ENCODE measurements around the gene NR2F1. TPM values are rescaled to one million over a fixed set of nuclear protein-coding genes. Genes with fewer than 3 reads are reported as not detected.

Gene NR2F1
- total RNA-seq, 1 donor from 2014 or later: not detected

DNA sequence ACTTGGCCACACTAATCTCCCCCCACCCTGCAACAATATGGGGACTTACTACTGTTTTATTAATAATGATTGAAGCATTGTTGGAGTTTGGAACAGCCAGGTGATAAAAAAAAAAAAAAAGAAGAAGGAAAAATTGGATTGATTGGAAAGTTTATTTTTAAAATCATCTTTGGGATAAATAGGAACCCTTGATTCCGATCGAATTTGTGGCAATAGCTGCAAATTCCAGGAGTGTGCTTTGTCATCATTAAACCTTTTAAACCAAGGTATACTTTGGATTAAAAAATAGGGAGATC lies 907 bp upstream of the NR2F1 start:
- peaks cover 14% of the 10 kb centered on the region for H3K4me1 Mint-ChIP-seq (ENCODE audit: low read depth)
- intact Hi-C loops (cut with micrococcal nuclease): loop anchor here (2.0 kb wide), 1 partner anchor 219 kb away; no protein-coding TSS in a partner anchor

GRCh38 chr5:93583439-93583767 lies 381 bp downstream of the NR2F1 start:
- intact Hi-C loops (cut with micrococcal nuclease): loop anchor here (2.0 kb wide), 1 partner anchor 217 kb away; no protein-coding TSS in a partner anchor
- Mint-ChIP-seq H3K36me3 (ENCODE audit: low read depth) (peaks cover 3% of the 10 kb centered on the region), H3K4me1 (ENCODE audit: low read depth) (peaks cover 16% of the 10 kb centered on the region), H3K9me3 (no peaks in the 10 kb centered on the region), H3K27me3 (ENCODE audit: low read depth) (peaks cover 44% of the 10 kb centered on the region), H3K27ac (no peak overlapping the region), H3K4me3 (ENCODE audit: low read depth) (no peak overlapping the region)
- no peak for DNase-seq (ENCODE audit: low spot score)

More for the DNA sequence above, 907 bp upstream of the NR2F1 start:
- peaks cover 46% of the 10 kb centered on the region for H3K27me3 Mint-ChIP-seq (ENCODE audit: low read depth)
- no peaks in the 10 kb centered on the region for H3K9me3 Mint-ChIP-seq
- no peak overlapping the region for H3K4me3 Mint-ChIP-seq (ENCODE audit: low read depth)
- peaks cover 3% of the 10 kb centered on the region for H3K36me3 Mint-ChIP-seq (ENCODE audit: low read depth)
- no peak overlapping the region for H3K27ac Mint-ChIP-seq
- no peak for DNase-seq (ENCODE audit: low spot score)

DNA sequence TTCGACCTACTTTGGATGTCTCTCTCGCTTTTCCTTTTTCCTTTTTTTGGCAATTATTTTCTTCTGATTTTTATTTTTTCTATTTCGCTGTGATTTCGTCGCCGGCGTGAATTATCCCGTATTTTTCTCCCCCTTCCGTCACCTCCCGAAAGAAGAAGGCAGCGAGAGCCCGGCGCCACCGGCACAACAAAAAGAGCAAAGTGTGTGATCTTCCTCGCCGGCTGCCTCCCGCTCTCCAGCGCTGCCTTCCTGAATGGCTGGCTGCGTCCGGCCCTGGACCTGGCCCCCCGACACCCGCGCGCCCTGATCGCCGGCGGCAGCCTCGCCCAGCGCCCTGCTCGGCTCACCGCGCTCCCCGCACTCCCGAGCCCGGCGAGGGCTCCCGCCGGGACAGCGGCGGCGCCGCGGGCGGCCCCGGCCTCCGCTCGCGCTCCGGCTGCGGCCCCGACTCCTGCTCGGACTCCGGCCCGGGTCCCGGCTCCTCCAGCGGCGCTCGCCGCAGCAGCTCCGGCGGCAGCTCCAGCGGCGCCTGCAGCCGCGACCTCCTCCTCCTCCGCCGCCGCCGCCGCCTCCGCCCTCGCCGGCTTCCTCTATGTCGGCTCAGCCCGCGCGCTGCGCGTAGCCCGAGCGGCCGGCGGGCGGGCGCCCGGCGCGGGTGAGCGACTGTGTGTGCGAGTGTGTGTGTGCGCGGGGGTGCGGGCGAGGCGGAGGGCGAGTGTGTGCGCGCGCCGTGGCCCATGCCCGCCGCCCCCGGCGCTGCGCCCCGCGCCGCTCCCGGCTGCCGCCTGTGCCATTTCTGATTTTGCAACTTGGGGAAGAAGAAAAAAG lies 960 bp downstream of the NR2F1 start:
- peak overlapping the region; percentile 33 for H3K4me3 Mint-ChIP-seq (ENCODE audit: low read depth)
- H3K36me3 Mint-ChIP-seq (ENCODE audit: low read depth): peaks cover 3% of the 10 kb centered on the region
- no peak overlapping the region for H3K27ac Mint-ChIP-seq
- intact Hi-C loops (cut with micrococcal nuclease): loop anchor here (2.0 kb wide), 1 partner anchor 217 kb away; no protein-coding TSS in a partner anchor
- peaks cover 16% of the 10 kb centered on the region for H3K4me1 Mint-ChIP-seq (ENCODE audit: low read depth)
- H3K9me3 Mint-ChIP-seq: peaks cover 3% of the 10 kb centered on the region
- no peak for DNase-seq (ENCODE audit: low spot score)
- peaks cover 43% of the 10 kb centered on the region for H3K27me3 Mint-ChIP-seq (ENCODE audit: low read depth)

- peaks cover 3% of the 10 kb centered on the region for H3K9me3 Mint-ChIP-seq
- H3K4me3 Mint-ChIP-seq (ENCODE audit: low read depth): no peak overlapping the region
- intact Hi-C loops (cut with micrococcal nuclease): no loop called here
- peaks cover 48% of the 10 kb centered on the region for H3K27me3 Mint-ChIP-seq (ENCODE audit: low read depth)
- H3K36me3 Mint-ChIP-seq (ENCODE audit: low read depth): peaks cover 3% of the 10 kb centered on the region
- no peak overlapping the region for H3K27ac Mint-ChIP-seq
- peaks cover 16% of the 10 kb centered on the region for H3K4me1 Mint-ChIP-seq (ENCODE audit: low read depth)
- DNase-seq (ENCODE audit: low spot score): no peak
Measured at GRCh38 chr5:93584596-93585040, 1.6 kb downstream of the NR2F1 start.

- H3K27me3 Mint-ChIP-seq (ENCODE audit: low read depth): peaks cover 53% of the 10 kb centered on the region
- peaks cover 16% of the 10 kb centered on the region for H3K4me1 Mint-ChIP-seq (ENCODE audit: low read depth)
- no peak overlapping the region for H3K4me3 Mint-ChIP-seq (ENCODE audit: low read depth)
- no peak for DNase-seq (ENCODE audit: low spot score)
- H3K36me3 Mint-ChIP-seq (ENCODE audit: low read depth): peaks cover 3% of the 10 kb centered on the region
- intact Hi-C loops (cut with micrococcal nuclease): no loop called here
- H3K9me3 Mint-ChIP-seq: peaks cover 3% of the 10 kb centered on the region
- no peak overlapping the region for H3K27ac Mint-ChIP-seq
Measured at GRCh38 chr5:93585041-93585766, 2.2 kb downstream of the NR2F1 start.

DNA sequence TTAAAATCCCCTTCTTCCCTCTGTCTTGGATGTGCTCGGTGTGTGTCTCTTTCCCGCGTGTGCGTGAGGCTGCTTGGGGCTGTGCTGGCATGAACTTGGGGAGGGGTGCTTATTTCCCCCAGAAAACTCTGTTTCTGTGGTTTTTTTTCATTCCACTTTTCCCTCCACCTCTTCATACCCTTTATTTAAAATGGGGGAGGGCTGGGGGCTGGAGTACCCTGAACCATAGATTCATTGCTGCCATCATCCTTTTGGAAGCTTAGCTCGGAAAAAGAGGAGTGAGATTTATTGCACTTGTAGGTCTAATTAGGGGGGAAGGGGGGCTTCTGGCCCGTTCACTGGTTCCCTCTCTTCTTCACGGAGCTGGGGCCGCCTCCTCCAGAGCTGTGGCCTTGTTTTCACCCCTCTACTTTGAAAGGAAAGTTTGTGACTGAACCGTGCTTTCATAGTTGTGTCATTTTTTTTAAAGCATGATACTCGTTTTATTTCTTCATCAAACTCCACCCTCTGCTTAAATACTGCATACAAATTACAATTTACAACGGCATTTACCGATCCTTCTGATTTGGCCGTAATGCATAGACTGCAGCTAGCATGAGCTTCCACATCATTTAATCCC lies 2.9 kb downstream of the NR2F1 start:
- Mint-ChIP-seq H3K27ac (peak overlapping the region; percentile 58), H3K27me3 (ENCODE audit: low read depth) (peaks cover 53% of the 10 kb centered on the region), H3K36me3 (ENCODE audit: low read depth) (no peaks in the 10 kb centered on the region), H3K4me3 (ENCODE audit: low read depth) (peak overlapping the region; percentile 68), H3K4me1 (ENCODE audit: low read depth) (peaks cover 11% of the 10 kb centered on the region), H3K9me3 (peaks cover 3% of the 10 kb centered on the region)
- intact Hi-C loops (cut with micrococcal nuclease): loop anchor here (2.0 kb wide), 1 partner anchor 15 kb away; no protein-coding TSS in a partner anchor
- DNase-seq (ENCODE audit: low spot score): no peak

DNA sequence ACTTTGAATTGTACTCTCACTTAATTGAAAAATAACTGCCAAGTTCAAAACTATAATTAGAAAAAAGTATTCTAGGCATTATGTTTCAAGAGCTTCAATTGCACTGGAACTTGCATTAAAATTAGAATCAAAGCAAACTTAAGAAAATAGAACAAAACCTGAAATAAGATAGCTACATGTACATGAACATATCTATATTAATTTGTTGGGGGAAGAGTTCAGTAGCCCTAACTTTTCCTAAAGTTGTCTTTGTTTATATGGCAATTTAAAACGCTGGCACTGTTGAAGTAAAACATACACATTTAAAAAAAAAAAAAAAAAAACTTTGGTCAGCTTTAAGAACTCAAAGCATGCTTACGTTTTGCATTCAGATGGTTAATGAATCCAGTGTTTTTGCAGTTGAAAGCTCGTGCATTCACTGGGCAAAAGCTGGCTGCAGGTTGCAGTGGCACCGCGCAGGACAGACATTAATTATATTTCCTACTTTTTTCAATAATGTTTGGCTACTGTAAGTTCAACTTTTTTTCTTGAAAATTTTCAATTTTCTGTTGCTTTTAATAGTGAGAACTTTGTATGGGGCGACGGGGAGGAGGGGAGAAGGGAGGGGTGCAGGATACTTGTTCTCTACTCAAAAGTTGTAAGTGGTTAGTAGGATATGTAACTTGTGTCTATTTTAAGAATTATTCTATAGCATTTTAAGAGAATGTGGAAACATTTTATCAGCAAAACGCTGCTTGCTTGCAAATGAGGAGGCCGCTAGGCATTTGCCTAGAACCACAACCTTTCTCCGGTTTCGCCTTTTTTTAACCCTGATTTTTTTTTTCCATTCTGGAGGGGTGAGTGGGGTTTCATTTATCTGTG lies 3.9 kb downstream of the NR2F1 start:
- intact Hi-C loops (cut with micrococcal nuclease): loop anchor here (2.0 kb wide), 1 partner anchor 16 kb away; no protein-coding TSS in a partner anchor
- Mint-ChIP-seq H3K4me1 (ENCODE audit: low read depth) (peaks cover 10% of the 10 kb centered on the region), H3K36me3 (ENCODE audit: low read depth) (no peaks in the 10 kb centered on the region), H3K4me3 (ENCODE audit: low read depth) (no peak overlapping the region), H3K27ac (no peak overlapping the region), H3K27me3 (ENCODE audit: low read depth) (peaks cover 62% of the 10 kb centered on the region), H3K9me3 (peaks cover 3% of the 10 kb centered on the region)
- DNase-seq (ENCODE audit: low spot score): no peak

- H3K27me3 Mint-ChIP-seq (ENCODE audit: low read depth): peaks cover 68% of the 10 kb centered on the region
- no peak for DNase-seq (ENCODE audit: low spot score)
- H3K36me3 Mint-ChIP-seq (ENCODE audit: low read depth): no peaks in the 10 kb centered on the region
- no peak overlapping the region for H3K27ac Mint-ChIP-seq
- peaks cover 10% of the 10 kb centered on the region for H3K4me1 Mint-ChIP-seq (ENCODE audit: low read depth)
- H3K9me3 Mint-ChIP-seq: peaks cover 3% of the 10 kb centered on the region
- intact Hi-C loops (cut with micrococcal nuclease): loop anchor here (2.0 kb wide), 1 partner anchor 17 kb away; no protein-coding TSS in a partner anchor
- no peak overlapping the region for H3K4me3 Mint-ChIP-seq (ENCODE audit: low read depth)
Measured at GRCh38 chr5:93587597-93588351, 4.8 kb downstream of the NR2F1 start.

- Mint-ChIP-seq H3K27me3 (ENCODE audit: low read depth) (peaks cover 75% of the 10 kb centered on the region), H3K9me3 (peaks cover 3% of the 10 kb centered on the region), H3K4me1 (ENCODE audit: low read depth) (peaks cover 9% of the 10 kb centered on the region), H3K27ac (no peak overlapping the region), H3K4me3 (ENCODE audit: low read depth) (no peak overlapping the region), H3K36me3 (ENCODE audit: low read depth) (no peaks in the 10 kb centered on the region)
- intact Hi-C loops (cut with micrococcal nuclease): no loop called here
- no peak for DNase-seq (ENCODE audit: low spot score)
Measured at GRCh38 chr5:93588352-93589151, 5.5 kb downstream of the NR2F1 start.

DNA sequence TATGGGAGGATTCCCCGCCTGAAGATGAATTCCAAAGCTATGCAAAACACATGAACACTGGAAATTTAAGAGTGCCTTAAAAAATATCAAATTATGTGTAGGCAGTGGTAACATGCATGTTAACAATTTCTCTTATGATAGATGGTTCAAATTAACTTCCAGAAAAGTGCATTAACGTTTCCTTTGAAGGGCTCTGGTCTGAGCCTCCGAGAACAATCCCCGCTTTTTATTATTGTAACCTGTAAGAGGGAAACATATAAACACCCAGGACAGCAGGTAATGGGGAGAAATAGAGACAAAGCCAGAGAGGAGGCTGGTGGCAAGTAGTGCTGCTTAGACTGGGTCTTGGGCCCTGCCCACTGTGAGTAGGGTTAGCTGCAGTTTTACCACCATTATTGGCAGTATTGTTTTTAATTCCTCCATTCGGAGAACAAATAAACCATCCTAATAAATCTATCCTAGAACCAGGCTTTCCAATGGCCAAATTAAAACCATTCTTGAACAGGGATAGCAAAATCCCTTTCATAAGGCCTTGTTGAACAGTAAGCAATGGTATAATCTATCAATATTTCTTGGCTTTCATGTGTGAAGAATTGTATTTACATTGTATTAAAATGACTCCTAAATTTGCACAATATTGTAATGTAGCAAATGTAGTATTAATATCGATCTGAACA lies 6.3 kb downstream of the NR2F1 start:
- DNase-seq (ENCODE audit: low spot score): no peak
- no peak overlapping the region for H3K4me3 Mint-ChIP-seq (ENCODE audit: low read depth)
- H3K9me3 Mint-ChIP-seq: peaks cover 3% of the 10 kb centered on the region
- H3K27ac Mint-ChIP-seq: no peak overlapping the region
- peaks cover 3% of the 10 kb centered on the region for H3K36me3 Mint-ChIP-seq (ENCODE audit: low read depth)
- peaks cover 8% of the 10 kb centered on the region for H3K4me1 Mint-ChIP-seq (ENCODE audit: low read depth)
- intact Hi-C loops (cut with micrococcal nuclease): no loop called here
- H3K27me3 Mint-ChIP-seq (ENCODE audit: low read depth): peaks cover 82% of the 10 kb centered on the region

DNA sequence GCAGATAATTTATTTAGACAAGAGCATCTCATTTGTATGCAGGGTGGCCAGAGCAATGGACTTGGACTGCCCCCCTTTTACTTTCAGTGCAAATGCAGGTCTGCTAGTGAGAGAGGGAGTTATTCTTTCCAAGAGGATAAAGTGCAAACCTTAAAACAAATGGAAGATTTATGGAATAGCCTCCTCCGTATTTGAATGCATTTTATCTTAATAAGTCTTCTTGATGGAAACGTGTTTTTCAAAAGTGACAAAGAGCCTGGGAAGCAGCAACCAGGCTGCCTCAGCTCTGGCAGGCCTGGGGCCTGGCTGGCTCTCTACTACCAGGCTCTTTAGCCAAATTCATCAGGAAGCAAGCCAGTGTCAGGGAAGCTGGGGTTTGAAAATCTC lies 6.8 kb downstream of the NR2F1 start:
- H3K27ac Mint-ChIP-seq: no peak overlapping the region
- intact Hi-C loops (cut with micrococcal nuclease): no loop called here

More for the DNA sequence above, 6.8 kb downstream of the NR2F1 start:
- Mint-ChIP-seq H3K9me3 (peaks cover 3% of the 10 kb centered on the region), H3K36me3 (ENCODE audit: low read depth) (peaks cover 3% of the 10 kb centered on the region), H3K4me3 (ENCODE audit: low read depth) (no peak overlapping the region), H3K4me1 (ENCODE audit: low read depth) (peaks cover 8% of the 10 kb centered on the region), H3K27me3 (ENCODE audit: low read depth) (peaks cover 87% of the 10 kb centered on the region)
- DNase-seq (ENCODE audit: low spot score): no peak

Data from activated T-helper 2 cell treated with anti-CD3 and anti-CD28 coated beads, Interferon-gamma antibody, Interleukin-2, Interleukin-4, amounts not matched to agents 10 μg/mL and 5 μg/mL and 100 μg/mL, durations not matched to agents 14 hours and 24 hours and 36 hours (primary cell).